ENCODE data around the gene BICDL2.

BICDL2 gene

DNA sequence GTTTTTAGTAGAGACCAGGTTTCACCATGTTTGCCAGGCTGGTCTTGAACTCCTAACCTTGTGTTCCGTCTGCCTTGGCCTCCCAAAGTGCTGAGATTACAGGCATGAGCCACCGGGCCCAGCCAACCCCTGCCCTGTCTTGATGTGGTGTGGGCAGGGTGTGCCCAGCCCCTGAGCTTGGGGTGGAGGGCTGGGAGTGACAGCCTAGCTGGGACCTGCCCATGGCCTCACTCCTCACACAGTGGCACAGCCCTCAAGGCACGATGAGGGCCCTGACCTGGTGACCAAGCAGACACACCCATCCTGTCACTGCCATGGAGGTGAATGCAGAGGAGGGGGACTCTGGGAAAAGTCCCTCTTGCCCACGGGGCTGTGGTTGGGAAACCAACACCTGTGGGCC, 31.7 kb upstream of the BICDL2 start:
- no peaks in the 10 kb centered on the region for H3K4me1 ChIP-seq
- H3K4me2 ChIP-seq (ENCODE audit: low read length), result no peak overlapping the region
- TF ChIP-seq, protein P1, sequence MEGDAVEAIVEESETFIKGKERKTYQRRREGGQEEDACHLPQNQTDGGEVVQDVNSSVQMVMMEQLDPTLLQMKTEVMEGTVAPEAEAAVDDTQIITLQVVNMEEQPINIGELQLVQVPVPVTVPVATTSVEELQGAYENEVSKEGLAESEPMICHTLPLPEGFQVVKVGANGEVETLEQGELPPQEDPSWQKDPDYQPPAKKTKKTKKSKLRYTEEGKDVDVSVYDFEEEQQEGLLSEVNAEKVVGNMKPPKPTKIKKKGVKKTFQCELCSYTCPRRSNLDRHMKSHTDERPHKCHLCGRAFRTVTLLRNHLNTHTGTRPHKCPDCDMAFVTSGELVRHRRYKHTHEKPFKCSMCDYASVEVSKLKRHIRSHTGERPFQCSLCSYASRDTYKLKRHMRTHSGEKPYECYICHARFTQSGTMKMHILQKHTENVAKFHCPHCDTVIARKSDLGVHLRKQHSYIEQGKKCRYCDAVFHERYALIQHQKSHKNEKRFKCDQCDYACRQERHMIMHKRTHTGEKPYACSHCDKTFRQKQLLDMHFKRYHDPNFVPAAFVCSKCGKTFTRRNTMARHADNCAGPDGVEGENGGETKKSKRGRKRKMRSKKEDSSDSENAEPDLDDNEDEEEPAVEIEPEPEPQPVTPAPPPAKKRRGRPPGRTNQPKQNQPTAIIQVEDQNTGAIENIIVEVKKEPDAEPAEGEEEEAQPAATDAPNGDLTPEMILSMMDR (IDR thresholded peaks at IDR 0.05), result no peak
- no peaks in the 10 kb centered on the region for H3K27me3 ChIP-seq (ENCODE audit: control insufficient read depth, insufficient read depth, low read length)
- no peak overlapping the region for H2AFZ ChIP-seq
- no peaks in the 10 kb centered on the region for H3K79me2 ChIP-seq
- no peak overlapping the region for H3K4me3 ChIP-seq (ENCODE audit: low read depth, low read length)
- H3K9me3 ChIP-seq (ENCODE audit: control insufficient read depth, low read length), result no peaks in the 10 kb centered on the region
- no peaks in the 10 kb centered on the region for H3K36me3 ChIP-seq (ENCODE audit: control insufficient read depth, insufficient read depth, low read length)
- H3K27ac ChIP-seq, result no peak overlapping the region
- H3K9ac ChIP-seq, result no peak overlapping the region

DNA sequence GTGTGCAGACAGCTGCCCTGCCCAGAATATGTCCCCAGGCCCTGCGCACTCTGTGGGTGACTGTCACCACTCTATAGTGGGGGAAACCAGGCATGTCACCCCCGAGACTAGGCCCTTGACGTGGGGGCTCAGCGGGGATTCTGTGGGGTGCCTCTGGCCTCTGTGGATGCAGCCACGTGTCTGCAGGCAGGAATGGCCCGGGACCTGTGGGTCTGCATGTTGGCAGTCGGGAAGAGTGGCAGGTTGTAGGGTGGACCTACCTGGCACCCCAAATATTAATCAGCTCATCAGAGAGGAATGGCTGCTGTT, 29.6 kb upstream of the BICDL2 start:
- H3K4me2 ChIP-seq (ENCODE audit: low read length), result peak overlapping the region; percentile 25
- no peaks in the 10 kb centered on the region for H3K4me1 ChIP-seq
- H3K27ac ChIP-seq, result no peak overlapping the region
- H3K9ac ChIP-seq, result no peak overlapping the region
- H2AFZ ChIP-seq, result no peak overlapping the region
- no peaks in the 10 kb centered on the region for H3K27me3 ChIP-seq (ENCODE audit: control insufficient read depth, insufficient read depth, low read length)
- H3K4me3 ChIP-seq (ENCODE audit: low read depth, low read length), result peak overlapping the region; percentile 9
- TF ChIP-seq, protein P1 (IDR thresholded peaks at IDR 0.05), result no peak
- H3K79me2 ChIP-seq, result no peaks in the 10 kb centered on the region
- H3K36me3 ChIP-seq (ENCODE audit: control insufficient read depth, insufficient read depth, low read length), result no peaks in the 10 kb centered on the region
- no peaks in the 10 kb centered on the region for H3K9me3 ChIP-seq (ENCODE audit: control insufficient read depth, low read length)

DNA sequence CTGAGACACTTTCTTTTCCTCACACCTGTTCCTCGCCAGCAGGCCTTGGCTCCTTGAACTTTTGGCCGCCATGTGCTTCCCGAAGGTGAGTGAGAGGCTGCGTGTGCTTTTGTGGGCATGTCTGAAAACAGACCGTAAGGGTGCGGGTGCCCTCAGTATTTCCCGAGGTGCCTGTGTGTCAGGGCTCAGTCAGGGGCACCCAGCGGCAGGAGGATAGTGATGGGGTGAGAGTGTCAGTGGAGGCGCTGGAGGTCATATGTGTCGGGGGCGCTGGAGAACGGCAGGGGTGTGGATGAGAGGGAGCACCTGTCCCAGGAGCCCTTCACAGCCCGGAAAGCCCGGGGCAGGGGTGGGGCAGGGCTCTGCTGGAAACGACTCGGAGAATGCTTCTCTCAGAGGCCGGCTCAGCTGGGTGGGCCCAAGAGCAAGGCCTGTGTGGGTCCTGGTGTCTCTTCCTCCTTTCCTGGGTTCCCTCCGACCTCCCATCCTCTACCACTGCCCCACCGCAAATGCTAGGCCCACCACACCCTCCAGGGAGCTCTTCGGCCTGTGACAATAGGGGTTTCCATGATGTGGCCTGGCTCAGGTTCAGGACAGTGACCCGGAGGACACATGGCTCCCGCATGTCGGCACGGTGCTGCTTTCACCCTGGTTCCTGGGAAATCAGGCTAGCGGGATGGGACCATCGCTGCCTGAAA, 29.1 kb upstream of the BICDL2 start:
- peak overlapping the region; percentile 21 for H3K4me3 ChIP-seq (ENCODE audit: low read depth, low read length)
- H2AFZ ChIP-seq, result no peak overlapping the region
- no peaks in the 10 kb centered on the region for H3K36me3 ChIP-seq (ENCODE audit: control insufficient read depth, insufficient read depth, low read length)
- TF ChIP-seq, protein P1 (IDR thresholded peaks at IDR 0.05), result no peak
- H3K4me1 ChIP-seq, result no peaks in the 10 kb centered on the region
- no peak overlapping the region for H3K9ac ChIP-seq
- H3K9me3 ChIP-seq (ENCODE audit: control insufficient read depth, low read length), result no peaks in the 10 kb centered on the region
- H3K4me2 ChIP-seq (ENCODE audit: low read length), result peak overlapping the region; percentile 25
- no peak overlapping the region for H3K27ac ChIP-seq
- no peaks in the 10 kb centered on the region for H3K79me2 ChIP-seq
- H3K27me3 ChIP-seq (ENCODE audit: control insufficient read depth, insufficient read depth, low read length), result no peaks in the 10 kb centered on the region

DNA sequence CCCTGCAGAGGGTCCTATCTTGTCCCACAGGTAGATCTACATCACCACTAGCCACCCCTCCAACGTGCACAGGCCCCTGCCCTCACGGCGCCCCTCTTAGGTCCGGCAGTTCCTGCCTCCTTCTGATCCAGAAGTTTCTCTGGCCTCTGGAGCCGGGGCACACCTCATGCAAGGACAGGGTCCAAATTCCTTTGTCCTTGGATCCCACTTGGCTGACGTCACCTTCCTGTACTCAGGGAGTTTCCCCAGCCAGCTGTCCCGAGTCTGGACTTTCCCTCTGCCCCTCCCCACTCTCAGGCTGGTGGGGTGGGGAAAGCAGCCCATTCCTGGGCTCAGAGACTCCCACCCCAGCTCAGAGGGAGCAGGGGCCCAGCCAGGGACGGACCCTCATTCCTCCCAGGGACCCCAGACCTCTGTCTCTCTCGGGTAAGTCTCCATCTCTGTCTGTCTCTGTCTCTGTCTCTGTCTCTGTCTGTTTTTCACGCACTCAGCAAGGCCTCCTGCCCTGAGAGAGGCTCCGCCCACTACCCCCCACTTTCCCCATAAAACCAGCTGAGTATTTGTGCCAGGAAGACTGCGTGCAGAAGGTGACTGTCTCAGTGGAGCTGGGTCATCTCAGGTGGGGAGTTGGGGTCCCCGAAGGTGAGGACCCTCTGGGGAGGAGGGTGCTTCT, 28.5 kb upstream of the BICDL2 start, which contains the start of gene IL32:
Gene IL32, plus strand, starts transcription at position 572 of the 673 bp plus-strand sequence. CDS start 172 bp downstream, outside the sequence.
- H3K9me3 ChIP-seq (ENCODE audit: control insufficient read depth, low read length), result no peaks in the 10 kb centered on the region
- peak within 1 kb of the TSS; percentile 25 for H3K4me2 ChIP-seq (ENCODE audit: low read length)
- no peak within 1 kb of the TSS for H2AFZ ChIP-seq
- no peaks in the 10 kb centered on the region for H3K4me1 ChIP-seq
- no peaks in the 10 kb centered on the region for H3K79me2 ChIP-seq
- no peak within 1 kb of the TSS for H3K9ac ChIP-seq
- no peaks in the 10 kb centered on the region for H3K36me3 ChIP-seq (ENCODE audit: control insufficient read depth, insufficient read depth, low read length)
- TF ChIP-seq, protein P1 (IDR thresholded peaks at IDR 0.05), result no peak
- peak within 1 kb of the TSS; percentile 24 for H3K27ac ChIP-seq
- H3K4me3 ChIP-seq (ENCODE audit: low read depth, low read length), result peak within 1 kb of the TSS; percentile 21
- no peaks in the 10 kb centered on the region for H3K27me3 ChIP-seq (ENCODE audit: control insufficient read depth, insufficient read depth, low read length)

Data from parathyroid adenoma (tissue), 2 donors.